ENCODE results near the gene EIF4G3.

EIF4G3 gene

DNA sequence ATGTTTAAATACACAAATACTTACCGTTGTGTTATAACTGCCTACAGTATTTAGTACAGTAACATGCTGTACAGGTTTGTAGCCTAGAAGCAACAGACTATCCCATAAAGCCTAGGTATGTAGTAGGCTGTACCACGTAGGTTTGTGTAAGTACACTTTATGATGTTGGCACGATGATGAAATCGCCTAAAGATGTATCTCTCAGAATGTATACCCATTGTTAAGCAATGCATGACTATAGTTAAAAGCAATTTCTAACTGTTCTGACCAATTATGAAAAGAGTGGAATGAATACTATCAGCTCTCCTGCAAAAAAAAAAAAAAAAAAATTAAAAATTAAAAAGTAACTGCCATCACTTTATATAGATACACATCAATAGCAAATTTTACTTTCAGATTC lies 401.0 kb downstream of the EIF4G3 start:
- Histone ChIP-seq H2AFZ (ENCODE audit: low read length) (no peak overlapping the region), H3K36me3 (replicated peaks; ENCODE audit: insufficient read depth, low read length) (peaks cover 36% of the 10 kb centered on the region), H3K79me2 (ENCODE audit: low read length) (peaks cover 69% of the 10 kb centered on the region), H3K27ac (ENCODE audit: low read length) (no peak overlapping the region), H3F3A (ENCODE audit: insufficient read depth, low read length) (no peaks in the 10 kb centered on the region), H3K9ac (ENCODE audit: low read length) (no peak overlapping the region), H3K9me3 (replicated peaks; ENCODE audit: insufficient read depth, low read length) (no peaks in the 10 kb centered on the region), H3K27me3 (replicated peaks; ENCODE audit: insufficient read depth, low read length) (no peaks in the 10 kb centered on the region), H3K4me3 (ENCODE audit: low read length) (no peak overlapping the region), H3K4me2 (ENCODE audit: low read depth, low read length) (no peak overlapping the region), H4K20me1 (ENCODE audit: insufficient read depth, low read length) (peaks cover 19% of the 10 kb centered on the region; the same call in 1 of the 2 replicates), H3K4me1 (ENCODE audit: low read length) (no peaks in the 10 kb centered on the region), H3K9me2 (replicated peaks; ENCODE audit: insufficient read depth, low read length) (no peaks in the 10 kb centered on the region)
- TF ChIP-seq EZH2phosphoT487 (IDR thresholded peaks at IDR 0.05; ENCODE audit: low read length) (no peak), EZH2 (optimal IDR thresholded peaks at IDR 0.05; ENCODE audit: low read depth, low read length) (no peak)
- TF ChIP-seq, protein P1, sequence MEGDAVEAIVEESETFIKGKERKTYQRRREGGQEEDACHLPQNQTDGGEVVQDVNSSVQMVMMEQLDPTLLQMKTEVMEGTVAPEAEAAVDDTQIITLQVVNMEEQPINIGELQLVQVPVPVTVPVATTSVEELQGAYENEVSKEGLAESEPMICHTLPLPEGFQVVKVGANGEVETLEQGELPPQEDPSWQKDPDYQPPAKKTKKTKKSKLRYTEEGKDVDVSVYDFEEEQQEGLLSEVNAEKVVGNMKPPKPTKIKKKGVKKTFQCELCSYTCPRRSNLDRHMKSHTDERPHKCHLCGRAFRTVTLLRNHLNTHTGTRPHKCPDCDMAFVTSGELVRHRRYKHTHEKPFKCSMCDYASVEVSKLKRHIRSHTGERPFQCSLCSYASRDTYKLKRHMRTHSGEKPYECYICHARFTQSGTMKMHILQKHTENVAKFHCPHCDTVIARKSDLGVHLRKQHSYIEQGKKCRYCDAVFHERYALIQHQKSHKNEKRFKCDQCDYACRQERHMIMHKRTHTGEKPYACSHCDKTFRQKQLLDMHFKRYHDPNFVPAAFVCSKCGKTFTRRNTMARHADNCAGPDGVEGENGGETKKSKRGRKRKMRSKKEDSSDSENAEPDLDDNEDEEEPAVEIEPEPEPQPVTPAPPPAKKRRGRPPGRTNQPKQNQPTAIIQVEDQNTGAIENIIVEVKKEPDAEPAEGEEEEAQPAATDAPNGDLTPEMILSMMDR (IDR thresholded peaks at IDR 0.05; ENCODE audit: low read length), result no peak
- no peak for DNase-seq

DNA sequence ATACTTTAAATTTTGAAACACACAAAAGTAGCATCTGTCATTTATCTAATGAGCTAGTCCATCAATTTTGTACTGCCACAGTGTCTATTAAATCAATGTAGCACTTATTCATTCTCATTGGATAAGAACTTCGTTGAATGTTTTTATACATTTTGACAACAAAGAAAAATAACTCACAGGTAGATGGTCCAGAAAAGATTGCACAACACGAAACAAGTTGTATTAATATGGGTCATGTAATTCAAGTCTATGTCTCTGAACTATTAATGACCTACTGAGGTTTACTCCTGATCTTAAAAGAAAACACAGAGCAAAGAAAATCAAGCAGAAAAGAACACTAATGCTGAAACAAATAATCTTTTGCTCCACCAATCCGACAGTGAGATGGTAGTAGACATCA lies 404.9 kb downstream of the EIF4G3 start:
- no peaks in the 10 kb centered on the region for H3K9me2 ChIP-seq (replicated peaks; ENCODE audit: insufficient read depth, low read length)
- no peaks in the 10 kb centered on the region for H3K9me3 ChIP-seq (replicated peaks; ENCODE audit: insufficient read depth, low read length)
- no peak overlapping the region for H3K9ac ChIP-seq (ENCODE audit: low read length)
- H3K27me3 ChIP-seq (replicated peaks; ENCODE audit: insufficient read depth, low read length), result no peaks in the 10 kb centered on the region
- peaks cover 33% of the 10 kb centered on the region for H3K79me2 ChIP-seq (ENCODE audit: low read length)
- no peaks in the 10 kb centered on the region for H3F3A ChIP-seq (ENCODE audit: insufficient read depth, low read length)
- TF ChIP-seq, protein P1 (IDR thresholded peaks at IDR 0.05; ENCODE audit: low read length), result no peak
- TF ChIP-seq EZH2 (optimal IDR thresholded peaks at IDR 0.05; ENCODE audit: low read depth, low read length), result no peak
- no peak for TF ChIP-seq EZH2phosphoT487 (IDR thresholded peaks at IDR 0.05; ENCODE audit: low read length)
- H3K4me2 ChIP-seq (ENCODE audit: low read depth, low read length), result no peak overlapping the region
- no peak overlapping the region for H3K27ac ChIP-seq (ENCODE audit: low read length)
- H3K4me3 ChIP-seq (ENCODE audit: low read length), result no peak overlapping the region
- H3K36me3 ChIP-seq (replicated peaks; ENCODE audit: insufficient read depth, low read length), result peaks cover 29% of the 10 kb centered on the region
- no peaks in the 10 kb centered on the region for H3K4me1 ChIP-seq (ENCODE audit: low read length)
- peaks cover 3% of the 10 kb centered on the region; the same call in 1 of the 2 replicates for H4K20me1 ChIP-seq (ENCODE audit: insufficient read depth, low read length)
- H2AFZ ChIP-seq (ENCODE audit: low read length), result no peak overlapping the region
- DNase-seq, result no peak

DNA sequence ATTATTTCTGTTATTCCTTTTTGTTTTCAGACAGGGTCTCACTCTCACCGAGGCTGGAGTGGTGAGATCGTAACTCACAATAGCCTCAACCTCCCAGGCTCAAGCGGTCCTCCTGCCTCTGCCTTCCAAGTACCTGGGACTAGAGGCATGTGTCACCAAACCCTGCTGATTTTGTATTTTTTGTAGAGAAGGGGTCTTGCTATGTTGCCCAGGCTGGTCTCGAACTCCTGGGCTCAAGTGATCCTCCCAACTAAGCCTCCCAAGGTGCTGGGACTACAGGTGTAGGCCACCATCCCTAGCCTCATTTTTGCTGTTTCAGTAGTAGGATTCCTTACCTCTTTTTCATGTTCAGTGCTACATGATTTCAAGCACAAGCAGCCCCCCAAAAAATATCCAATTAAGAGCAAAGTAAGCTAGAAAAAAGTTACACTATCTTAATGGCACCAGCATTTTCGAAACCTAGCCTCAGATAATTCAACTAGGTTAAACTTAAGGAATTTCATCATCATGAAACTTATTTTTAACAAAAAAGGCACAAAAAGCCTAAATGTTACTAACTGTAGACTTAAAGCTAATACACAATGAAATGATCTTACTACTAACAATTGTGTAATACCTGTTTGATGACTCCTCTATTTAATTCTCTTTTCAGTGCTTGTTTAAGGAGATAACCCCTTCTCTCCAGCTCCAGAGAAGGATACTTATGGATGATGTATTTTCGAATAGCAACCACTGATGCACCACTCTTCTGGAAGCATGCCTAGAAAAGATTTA lies 406.2 kb downstream of the EIF4G3 start:
- no peak for DNase-seq
- H3F3A ChIP-seq (ENCODE audit: insufficient read depth, low read length), result no peaks in the 10 kb centered on the region
- TF ChIP-seq, protein P1 (IDR thresholded peaks at IDR 0.05; ENCODE audit: low read length), result no peak
- no peak for TF ChIP-seq EZH2 (optimal IDR thresholded peaks at IDR 0.05; ENCODE audit: low read depth, low read length)
- TF ChIP-seq EZH2phosphoT487 (IDR thresholded peaks at IDR 0.05; ENCODE audit: low read length), result no peak
- H3K4me2 ChIP-seq (ENCODE audit: low read depth, low read length), result no peak overlapping the region
- H2AFZ ChIP-seq (ENCODE audit: low read length), result no peak overlapping the region
- H3K9me3 ChIP-seq (replicated peaks; ENCODE audit: insufficient read depth, low read length), result no peaks in the 10 kb centered on the region
- no peak overlapping the region for H3K27ac ChIP-seq (ENCODE audit: low read length)
- no peak overlapping the region for H3K9ac ChIP-seq (ENCODE audit: low read length)
- H3K4me3 ChIP-seq (ENCODE audit: low read length), result no peak overlapping the region
- no peaks in the 10 kb centered on the region for H3K9me2 ChIP-seq (replicated peaks; ENCODE audit: insufficient read depth, low read length)
- peaks cover 21% of the 10 kb centered on the region for H3K79me2 ChIP-seq (ENCODE audit: low read length)
- H3K27me3 ChIP-seq (replicated peaks; ENCODE audit: insufficient read depth, low read length), result no peaks in the 10 kb centered on the region
- peaks cover 24% of the 10 kb centered on the region for H3K36me3 ChIP-seq (replicated peaks; ENCODE audit: insufficient read depth, low read length)
- H3K4me1 ChIP-seq (ENCODE audit: low read length), result no peaks in the 10 kb centered on the region
- H4K20me1 ChIP-seq (ENCODE audit: insufficient read depth, low read length), result no peaks in the 10 kb centered on the region
